H9 (cell line): ENCODE results near the gene SCRN1. TPM values are rescaled to one million over a fixed set of nuclear protein-coding genes. Genes with fewer than 3 reads are reported as not detected.

Source experiments
- DNase-seq: peaks from one replicate; pipeline ENCODE4 v3.0.0-alpha.2; 2017
- H2AFZ ChIP-seq: one replicate; pipeline ENCODE4 v1.6.1; 2013; ENCODE audit warnings: mild to moderate bottlenecking, low read length, control low read depth, moderate library complexity
- H2AK5ac ChIP-seq: 2 replicates; pipeline ENCODE4 v1.6.1; 2013; ENCODE audit warnings: low read length, control low read depth, mixed read lengths; ENCODE audit not compliant: insufficient read length
- H2BK120ac ChIP-seq: one replicate; pipeline ENCODE4 v1.6.1; 2013; ENCODE audit warnings: low read depth, mild to moderate bottlenecking, low read length, control low read depth, inconsistent platforms; ENCODE audit not compliant: poor library complexity, severe bottlenecking
- H2BK12ac ChIP-seq: 2 replicates; pipeline ENCODE4 v1.6.1; 2013; ENCODE audit warnings: low read length, control low read depth, mixed read lengths, low read depth; ENCODE audit not compliant: insufficient read length
- H2BK15ac ChIP-seq: 2 replicates; pipeline ENCODE4 v1.6.1; 2013; ENCODE audit warnings: low read depth, low read length, control low read depth
- H2BK20ac ChIP-seq: one replicate; pipeline ENCODE4 v1.6.1; 2013; ENCODE audit warnings: low read depth, mild to moderate bottlenecking, low read length, control low read depth, inconsistent platforms; ENCODE audit not compliant: poor library complexity, severe bottlenecking
- H2BK5ac ChIP-seq: 2 replicates; pipeline ENCODE4 v1.6.1; 2013; ENCODE audit warnings: low read length, control low read depth, mixed read lengths; ENCODE audit not compliant: insufficient read length
- H3K14ac ChIP-seq: 2 replicates; pipeline ENCODE4 v1.6.1; 2013; ENCODE audit warnings: low read length, control low read depth; ENCODE audit not compliant: insufficient read depth
- H3K18ac ChIP-seq: 2 replicates; pipeline ENCODE4 v1.6.1; 2013; ENCODE audit warnings: low read depth, mild to moderate bottlenecking, mixed read lengths, low read length, control low read depth; ENCODE audit not compliant: insufficient read length
- H3K23ac ChIP-seq: 2 replicates; pipeline ENCODE4 v1.6.1; 2013; ENCODE audit warnings: low read length, control low read depth, mixed read lengths, low read depth; ENCODE audit not compliant: insufficient read length
- H3K23me2 ChIP-seq: 2 replicates; pipeline ENCODE4 v1.6.1; 2013; ENCODE audit warnings: low read depth, mild to moderate bottlenecking, mixed read lengths, low read length, control low read depth; ENCODE audit not compliant: insufficient read length, poor library complexity, severe bottlenecking
- H3K27ac ChIP-seq: 2 replicates; pipeline ENCODE4 v1.5.1; 2013; ENCODE audit warnings: low read length, control low read depth, mixed read lengths, low read depth; ENCODE audit not compliant: insufficient read length
- H3K27me3 ChIP-seq: 2 replicates; pipeline ENCODE4 v1.6.1; 2013; ENCODE audit warnings: low read length, control low read depth, inconsistent platforms; ENCODE audit not compliant: insufficient read depth
- H3K4ac ChIP-seq: 2 replicates; pipeline ENCODE4 v1.6.1; 2013; ENCODE audit warnings: low read depth, mild to moderate bottlenecking, control low read depth, inconsistent platforms, low read length, moderate library complexity
- H3K4me1 ChIP-seq: 2 replicates; pipeline ENCODE4 v1.6.1; 2013; ENCODE audit warnings: low read length, control low read depth, inconsistent platforms; ENCODE audit not compliant: insufficient read depth
- H3K4me2 ChIP-seq: 2 replicates; pipeline ENCODE4 v1.6.1; 2013; ENCODE audit warnings: low read length, control low read depth, mixed read lengths; ENCODE audit not compliant: insufficient read length, insufficient read depth
- H3K56ac ChIP-seq: 2 replicates; pipeline ENCODE4 v1.6.1; 2013; ENCODE audit warnings: low read depth, mild to moderate bottlenecking, mixed read lengths, low read length, control low read depth; ENCODE audit not compliant: insufficient read length
- H3K79me1 ChIP-seq: 2 replicates; pipeline ENCODE4 v1.6.1; 2013; ENCODE audit warnings: low read depth, mild to moderate bottlenecking, moderate library complexity, low read length, control low read depth, inconsistent platforms; ENCODE audit not compliant: insufficient read depth, poor library complexity, severe bottlenecking
- H3K79me2 ChIP-seq: 2 replicates; pipeline ENCODE4 v1.6.1; 2013; ENCODE audit warnings: low read length, control low read depth, inconsistent platforms; ENCODE audit not compliant: insufficient read depth
- H3K9ac ChIP-seq: 2 replicates; pipeline ENCODE4 v1.6.1; 2013; ENCODE audit warnings: low read length, control low read depth, mixed read lengths; ENCODE audit not compliant: insufficient read length; ENCODE audit errors: extremely low read depth
- H3K9me3 ChIP-seq: one replicate; pipeline ENCODE4 v1.6.1; 2013; ENCODE audit warnings: low read depth, low read length, inconsistent platforms; ENCODE audit not compliant: control insufficient read depth
- H3T11ph ChIP-seq: one replicate; pipeline ENCODE4 v1.6.1; 2013; ENCODE audit warnings: mild to moderate bottlenecking, low read length, control low read depth, inconsistent platforms
- H4K20me1 ChIP-seq: one replicate; pipeline ENCODE4 v1.6.1; 2013; ENCODE audit not compliant: control insufficient read depth, insufficient read length, insufficient read depth
- H4K5ac ChIP-seq: 2 replicates; pipeline ENCODE4 v1.6.1; 2013; ENCODE audit warnings: low read depth, mild to moderate bottlenecking, mixed read lengths, low read length, control low read depth; ENCODE audit not compliant: insufficient read length
- H4K8ac ChIP-seq: replicated peaks from 2 replicates; pipeline ENCODE4 v1.6.1; 2013; ENCODE audit warnings: low read length, control low read depth, mixed read lengths, low read depth; ENCODE audit not compliant: insufficient read length
- H4K91ac ChIP-seq: 2 replicates; pipeline ENCODE4 v1.6.1; 2013; ENCODE audit warnings: low read depth, mild to moderate bottlenecking, moderate library complexity, mixed read lengths, low read length, control low read depth; ENCODE audit not compliant: insufficient read length
- H3K27ac Mint-ChIP-seq, 3 experiments: 2 replicates in 2 of 3; 3 replicates in 1 of 3; pipeline ENCODE4 v1.8.0; 2020 to 2021; ENCODE audit warnings: mixed read lengths in 3 of 3, mild to moderate bottlenecking in 1 of 3, moderate library complexity in 1 of 3
- H3K27me3 Mint-ChIP-seq: 2 replicates; pipeline ENCODE4 v1.8.0; 2021; ENCODE audit warnings: low read depth, mild to moderate bottlenecking, moderate library complexity, mixed read lengths
- H3K36me3 Mint-ChIP-seq, 3 experiments: 2 replicates in 2 of 3; 3 replicates in 1 of 3; pipeline ENCODE4 v1.8.0; 2020 to 2021; ENCODE audit warnings: low read depth in 3 of 3, mixed read lengths in 3 of 3; ENCODE audit not compliant: insufficient read depth in 1 of 3
- H3K4me1 Mint-ChIP-seq, 2 experiments: 2 replicates each; pipeline ENCODE4 v1.8.0; 2020; ENCODE audit warnings: mixed read lengths in 2 of 2
- H3K4me3 Mint-ChIP-seq, 2 experiments: 2 replicates in 1 of 2; 3 replicates in 1 of 2; pipeline ENCODE4 v1.8.0; 2020 to 2021; ENCODE audit warnings: mild to moderate bottlenecking in 2 of 2, mixed read lengths in 2 of 2, moderate library complexity in 1 of 2
- H3K9me3 Mint-ChIP-seq, 2 experiments: 2 replicates in 1 of 2; 3 replicates in 1 of 2; pipeline ENCODE4 v1.8.0; 2020; ENCODE audit warnings: mild to moderate bottlenecking in 2 of 2, mixed read lengths in 2 of 2, moderate library complexity in 1 of 2
- WGBS: extraction: QIAGEN DNeasy Blood & Tissue Kit; methylation state at CpG from one replicate; pipeline ENCODE4 v1.1.7; 2013; ENCODE audit warnings: missing lambda C conversion rate, low lambda C conversion rate, mixed read lengths; ENCODE audit not compliant: insufficient read length; ENCODE audit errors: extremely low coverage; 5-methylcytosine and 5-hydroxymethylcytosine counted together
- total RNA-seq: library from RNA; stranded (reverse); gene quantifications from 2 replicates; pipeline ENCODE4 v1.2.1, GENCODE V29; 2021
- TF ChIP-seq, protein P1 (sequence below): fragments of 200-600 bp; sonication (generic); conservative IDR thresholded peaks from 3 replicates; pipeline ENCODE4 v1.8.0; 2021; ENCODE audit warnings: antibody characterized with exemption, mild to moderate bottlenecking

The SCRN1 gene
- total RNA-seq, 1 experiment from 2014 or later, result 101 TPM

- H2BK12ac ChIP-seq, result no peak overlapping the region
- no peak overlapping the region for H3K18ac ChIP-seq
- no peak overlapping the region for H2BK120ac ChIP-seq
- H3K79me2 ChIP-seq, result no peaks in the 10 kb centered on the region
- no peak overlapping the region for H3K4me3 Mint-ChIP-seq
- H3K27ac Mint-ChIP-seq, result no peak overlapping the region
- H3K4ac ChIP-seq, result no peak overlapping the region
- no peak overlapping the region for H4K91ac ChIP-seq
- H2BK5ac ChIP-seq, result no peak overlapping the region
- H3K27me3 Mint-ChIP-seq, result no peaks in the 10 kb centered on the region
- no peaks in the 10 kb centered on the region for H4K20me1 ChIP-seq
- H3K27ac ChIP-seq, result no peak overlapping the region
- H3K4me2 ChIP-seq, result no peak overlapping the region
- H3K9ac ChIP-seq, result no peak overlapping the region
- no peaks in the 10 kb centered on the region for H3K9me3 Mint-ChIP-seq
- no peak overlapping the region for H3K23ac ChIP-seq
- no peaks in the 10 kb centered on the region for H3K23me2 ChIP-seq
- DNase-seq, result no peak
- no CpG with 5 or more reads among the region's 4 CpGs for WGBS
- no peak overlapping the region for H3T11ph ChIP-seq
- H4K8ac ChIP-seq, result no peak overlapping the region
- H3K36me3 Mint-ChIP-seq, result peaks cover 13 to 86% (median 60%) of the 10 kb centered on the region in 3 experiments; a peak in 6 of 7 replicates
- no peaks in the 10 kb centered on the region for H3K27me3 ChIP-seq
- no peaks in the 10 kb centered on the region for H3K4me1 Mint-ChIP-seq
- no peaks in the 10 kb centered on the region for H3K4me1 ChIP-seq
- no peak overlapping the region for H2BK20ac ChIP-seq
- no peak overlapping the region for H3K56ac ChIP-seq
- no peak overlapping the region for H2BK15ac ChIP-seq
- H2AK5ac ChIP-seq, result no peak overlapping the region
- H2AFZ ChIP-seq, result no peak overlapping the region
- H3K79me1 ChIP-seq, result no peaks in the 10 kb centered on the region
- H4K5ac ChIP-seq, result no peak overlapping the region
- no peak overlapping the region for H3K14ac ChIP-seq
- H3K9me3 ChIP-seq, result no peaks in the 10 kb centered on the region
- TF ChIP-seq, protein P1, sequence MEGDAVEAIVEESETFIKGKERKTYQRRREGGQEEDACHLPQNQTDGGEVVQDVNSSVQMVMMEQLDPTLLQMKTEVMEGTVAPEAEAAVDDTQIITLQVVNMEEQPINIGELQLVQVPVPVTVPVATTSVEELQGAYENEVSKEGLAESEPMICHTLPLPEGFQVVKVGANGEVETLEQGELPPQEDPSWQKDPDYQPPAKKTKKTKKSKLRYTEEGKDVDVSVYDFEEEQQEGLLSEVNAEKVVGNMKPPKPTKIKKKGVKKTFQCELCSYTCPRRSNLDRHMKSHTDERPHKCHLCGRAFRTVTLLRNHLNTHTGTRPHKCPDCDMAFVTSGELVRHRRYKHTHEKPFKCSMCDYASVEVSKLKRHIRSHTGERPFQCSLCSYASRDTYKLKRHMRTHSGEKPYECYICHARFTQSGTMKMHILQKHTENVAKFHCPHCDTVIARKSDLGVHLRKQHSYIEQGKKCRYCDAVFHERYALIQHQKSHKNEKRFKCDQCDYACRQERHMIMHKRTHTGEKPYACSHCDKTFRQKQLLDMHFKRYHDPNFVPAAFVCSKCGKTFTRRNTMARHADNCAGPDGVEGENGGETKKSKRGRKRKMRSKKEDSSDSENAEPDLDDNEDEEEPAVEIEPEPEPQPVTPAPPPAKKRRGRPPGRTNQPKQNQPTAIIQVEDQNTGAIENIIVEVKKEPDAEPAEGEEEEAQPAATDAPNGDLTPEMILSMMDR, result no peak
Observed at GRCh38 chr7:29945259-29945809, 44.3 kb downstream of the SCRN1 start.
